Activated naive CD8-positive, alpha-beta T cell (primary cell): ENCODE results near the gene BTBD2.
A peak's percentile ranks its signal among the peaks of the same experiment; 100 is the strongest.

Source experiments
- H3K27ac Mint-ChIP-seq: one replicate; pipeline ENCODE4 v1.8.0; 2021; ENCODE audit warnings: mixed read lengths
- H3K27me3 Mint-ChIP-seq: one replicate; pipeline ENCODE4 v1.8.0; 2021; ENCODE audit warnings: mixed read lengths
- H3K36me3 Mint-ChIP-seq: one replicate; pipeline ENCODE4 v1.8.0; 2021; ENCODE audit warnings: mixed read lengths
- H3K4me1 Mint-ChIP-seq: one replicate; pipeline ENCODE4 v1.8.0; 2021; ENCODE audit warnings: low read depth, mixed read lengths
- H3K4me3 Mint-ChIP-seq: one replicate; pipeline ENCODE4 v1.8.0; 2021; ENCODE audit warnings: mild to moderate bottlenecking, mixed read lengths
- H3K9me3 Mint-ChIP-seq: one replicate; pipeline ENCODE4 v1.8.0; 2021; ENCODE audit warnings: low read depth, mixed read lengths

Gene BTBD2

DNA sequence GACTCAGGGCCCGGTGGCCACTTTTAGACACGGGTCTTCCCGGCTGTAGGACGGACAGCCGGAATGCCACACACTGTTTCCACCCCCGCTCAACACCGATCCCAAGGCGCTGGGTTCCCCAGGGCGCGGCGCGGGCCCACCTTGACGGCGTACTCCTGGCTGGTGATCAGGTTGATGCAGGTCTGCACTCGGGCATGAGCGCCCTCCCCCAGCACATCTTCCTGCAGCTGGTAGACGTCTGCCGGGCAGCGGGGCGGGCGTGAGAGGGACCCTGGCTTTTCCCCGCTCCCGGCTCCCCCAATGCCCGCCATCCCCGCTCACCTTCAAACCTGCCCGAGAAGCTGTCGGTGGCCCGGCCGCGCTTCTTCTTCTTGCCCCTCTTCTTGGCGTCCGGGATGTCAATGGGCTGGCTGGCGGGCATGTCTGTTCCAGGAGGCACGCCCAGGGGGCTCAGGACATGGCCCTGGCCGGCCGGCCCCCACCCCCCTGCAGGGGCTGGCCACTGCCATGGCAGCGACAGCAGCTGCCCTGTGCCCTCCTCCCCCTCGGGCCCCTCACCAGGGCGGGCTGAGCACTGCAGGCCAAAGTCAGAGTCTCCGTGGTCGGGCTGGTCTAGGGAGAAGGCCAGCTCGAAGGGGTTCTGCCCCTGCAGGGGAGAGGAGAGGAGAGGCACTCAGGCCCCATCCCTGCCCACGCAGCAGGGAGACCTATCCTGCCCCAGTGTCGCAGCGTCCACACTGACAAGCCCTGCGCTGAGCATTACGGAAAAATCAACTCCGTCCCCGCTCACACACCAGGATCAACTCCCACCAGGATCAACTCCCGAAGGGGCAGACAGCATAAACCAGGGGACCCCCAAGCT is 30.8 kb upstream of the BTBD2 start:
- Mint-ChIP-seq H3K27me3 (no peaks in the 10 kb centered on the region), H3K27ac (no peak overlapping the region), H3K4me1 (peaks cover 37% of the 10 kb centered on the region), H3K4me3 (no peak overlapping the region), H3K9me3 (no peaks in the 10 kb centered on the region), H3K36me3 (no peaks in the 10 kb centered on the region)

DNA sequence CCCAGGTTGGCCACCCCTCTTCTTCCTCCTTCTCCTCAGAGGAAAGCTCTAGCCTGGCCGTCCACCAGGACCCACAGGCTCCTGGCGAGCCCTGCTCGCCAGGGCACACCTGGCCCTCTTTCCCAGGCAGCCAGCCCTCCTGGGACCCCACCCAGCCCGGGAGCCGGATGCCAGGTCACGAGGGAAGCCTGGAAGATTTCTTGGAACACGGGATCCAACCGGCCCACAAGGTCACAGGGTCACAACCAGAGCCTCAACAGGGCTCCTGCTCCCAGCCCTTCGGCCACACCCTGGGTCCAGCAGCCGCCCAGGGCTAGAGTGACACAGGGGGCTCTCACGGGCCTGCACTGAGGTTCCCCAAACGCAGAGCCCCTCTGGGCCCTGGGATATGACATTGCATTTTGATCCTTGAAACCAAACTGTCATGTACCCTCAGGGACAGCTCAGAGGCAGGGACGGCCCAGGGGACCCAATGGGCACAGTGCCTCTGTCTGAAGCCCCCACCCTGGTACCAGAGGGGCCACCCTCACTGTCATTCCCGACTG is 30.1 kb upstream of the BTBD2 start:
- Mint-ChIP-seq H3K9me3 (no peaks in the 10 kb centered on the region), H3K27me3 (no peaks in the 10 kb centered on the region), H3K27ac (no peak overlapping the region), H3K4me1 (peaks cover 40% of the 10 kb centered on the region), H3K36me3 (no peaks in the 10 kb centered on the region), H3K4me3 (no peak overlapping the region)

DNA sequence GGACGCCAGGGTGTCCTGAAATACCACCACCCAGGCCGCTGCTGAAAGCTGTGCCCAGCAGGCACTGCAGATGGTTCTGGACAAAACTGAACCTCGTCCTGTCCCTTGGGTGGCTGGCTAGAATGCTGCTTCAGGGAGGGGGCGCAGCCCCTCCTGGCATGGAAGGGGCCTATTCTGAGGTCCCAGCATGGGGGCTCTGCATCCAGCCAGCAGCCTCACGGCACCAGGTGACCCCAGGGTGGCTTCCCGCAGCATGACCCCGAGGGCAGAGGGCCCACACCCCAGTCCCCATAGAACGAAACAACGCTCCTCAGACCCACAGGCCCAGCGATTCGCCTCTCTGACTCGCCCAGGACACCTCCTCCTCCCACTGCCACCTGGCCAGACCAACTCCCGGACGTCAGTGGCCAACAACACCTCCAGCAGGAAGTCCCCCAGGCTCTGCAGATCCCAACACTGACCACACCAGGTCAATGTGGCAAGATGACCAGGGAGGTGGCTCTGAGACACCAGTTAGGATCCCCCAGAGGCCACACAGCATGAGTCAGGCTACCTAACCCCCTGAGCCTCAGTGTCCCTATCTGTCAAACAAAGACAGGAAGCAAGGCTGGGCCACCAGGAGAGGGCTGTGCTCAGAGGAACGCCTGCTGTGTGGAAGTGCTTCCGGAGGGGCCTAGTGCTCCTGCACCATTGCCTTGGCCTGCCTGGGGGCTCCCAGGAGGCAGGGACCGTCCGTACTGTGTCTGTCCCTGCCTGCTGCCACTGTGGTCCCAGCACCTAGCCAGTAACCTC is 29.4 kb upstream of the BTBD2 start:
- H3K27me3 Mint-ChIP-seq = no peaks in the 10 kb centered on the region
- no peak overlapping the region for H3K4me3 Mint-ChIP-seq
- peak overlapping the region; percentile 34 for H3K27ac Mint-ChIP-seq
- H3K4me1 Mint-ChIP-seq = peaks cover 39% of the 10 kb centered on the region
- H3K9me3 Mint-ChIP-seq = no peaks in the 10 kb centered on the region
- H3K36me3 Mint-ChIP-seq = no peaks in the 10 kb centered on the region

DNA sequence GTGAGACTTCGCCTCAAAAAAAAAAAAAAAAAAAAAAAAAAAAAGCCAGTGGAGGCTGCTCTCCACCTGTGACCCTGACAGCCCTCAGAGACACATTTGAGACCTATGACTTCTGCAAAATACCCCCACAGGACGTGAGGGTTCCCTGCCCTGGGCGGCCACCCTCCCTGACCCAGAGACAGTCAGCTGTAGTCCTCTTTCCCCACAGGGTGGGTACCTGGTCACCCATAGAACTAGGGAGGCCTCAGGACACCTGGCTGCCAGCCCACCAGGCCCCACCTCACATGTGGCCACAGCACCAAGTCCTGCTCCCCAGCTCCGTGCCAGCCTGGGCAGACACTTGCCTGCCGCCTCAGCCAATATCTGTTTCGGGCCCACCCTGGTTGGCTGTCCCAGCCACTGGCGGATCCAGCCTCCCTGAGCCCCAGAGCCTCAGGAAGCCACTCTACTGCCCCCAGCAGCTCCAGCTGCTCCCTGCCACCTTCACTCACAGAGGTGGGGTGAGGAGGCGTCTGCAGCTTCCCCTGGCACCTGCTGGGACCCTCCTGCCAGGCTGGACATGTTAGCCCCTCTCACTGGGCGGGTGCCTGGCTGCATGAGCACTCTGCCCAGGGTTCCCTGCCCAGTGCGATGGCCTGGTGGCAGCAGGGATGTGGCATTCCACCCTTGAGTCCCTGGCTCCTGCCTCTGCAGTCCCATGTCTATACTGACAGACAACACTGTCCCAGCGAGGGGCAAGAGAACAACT is 28.6 kb upstream of the BTBD2 start:
- no peaks in the 10 kb centered on the region for H3K36me3 Mint-ChIP-seq
- no peak overlapping the region for H3K4me3 Mint-ChIP-seq
- peaks cover 34% of the 10 kb centered on the region for H3K4me1 Mint-ChIP-seq
- H3K9me3 Mint-ChIP-seq = no peaks in the 10 kb centered on the region
- H3K27me3 Mint-ChIP-seq = no peaks in the 10 kb centered on the region
- H3K27ac Mint-ChIP-seq = no peak overlapping the region

DNA sequence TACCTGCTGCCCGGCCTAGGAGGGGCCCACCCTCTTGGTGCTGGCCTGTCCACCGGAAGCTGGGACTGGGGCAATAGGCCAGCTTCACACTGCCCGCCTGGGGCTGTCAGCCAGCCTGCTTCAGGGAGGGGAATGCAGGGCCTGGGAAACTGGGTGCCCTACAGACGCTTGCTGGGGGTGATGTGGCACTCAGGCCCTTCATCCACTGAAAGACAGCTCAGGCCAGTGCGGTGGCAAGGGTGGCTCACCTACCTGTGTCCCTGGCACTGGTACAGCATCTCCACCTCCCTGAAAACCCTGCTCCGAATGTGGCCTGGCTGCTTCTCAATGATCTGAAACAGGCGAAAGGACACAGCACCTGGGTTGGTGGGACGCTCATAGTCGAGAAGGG is 27.7 kb upstream of the BTBD2 start:
- peak overlapping the region; percentile 68 for H3K4me3 Mint-ChIP-seq
- no peaks in the 10 kb centered on the region for H3K9me3 Mint-ChIP-seq
- no peaks in the 10 kb centered on the region for H3K27me3 Mint-ChIP-seq
- H3K4me1 Mint-ChIP-seq = peaks cover 31% of the 10 kb centered on the region
- peak overlapping the region; percentile 58 for H3K27ac Mint-ChIP-seq
- no peaks in the 10 kb centered on the region for H3K36me3 Mint-ChIP-seq

DNA sequence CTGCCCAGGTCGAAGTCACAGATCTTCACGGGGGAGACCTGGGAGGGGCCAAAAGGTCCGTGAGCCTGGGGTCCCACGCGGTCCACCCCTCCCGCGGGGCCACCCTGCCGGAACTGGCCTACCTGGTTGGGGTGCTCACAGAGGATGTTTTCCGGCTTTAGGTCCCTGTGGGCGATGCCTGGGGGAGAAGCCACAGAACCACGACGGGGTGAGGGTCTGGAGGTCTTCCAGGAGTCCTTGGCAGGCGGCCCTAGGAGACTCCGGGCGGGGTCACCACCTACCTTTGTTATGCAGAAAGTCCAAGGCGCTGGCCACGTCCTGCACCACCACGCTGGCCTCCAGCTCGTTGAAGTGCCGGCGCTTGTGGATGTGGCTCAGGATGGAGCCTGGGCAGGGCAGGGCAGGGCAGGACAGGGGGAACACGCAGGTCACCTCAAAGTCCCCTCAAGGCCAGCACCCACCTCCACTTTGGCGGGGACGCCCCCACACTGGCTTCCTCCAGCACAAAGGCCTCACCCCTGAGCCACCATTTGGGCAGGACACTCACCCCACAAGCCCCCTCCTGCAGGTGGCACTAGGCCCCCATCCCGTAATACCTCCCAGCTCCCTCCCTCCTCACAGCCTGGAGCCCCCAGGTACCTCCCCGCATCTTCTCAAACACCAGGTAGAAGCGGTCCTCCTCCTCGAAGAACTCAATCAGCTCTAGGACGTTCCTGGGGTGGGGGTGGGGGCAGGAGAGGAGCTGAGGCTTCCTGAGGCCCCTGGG is 27.2 kb upstream of the BTBD2 start:
- Mint-ChIP-seq H3K27ac (peak overlapping the region; percentile 61), H3K36me3 (no peaks in the 10 kb centered on the region), H3K27me3 (no peaks in the 10 kb centered on the region), H3K4me1 (peaks cover 26% of the 10 kb centered on the region), H3K4me3 (peak overlapping the region; percentile 68), H3K9me3 (no peaks in the 10 kb centered on the region)

DNA sequence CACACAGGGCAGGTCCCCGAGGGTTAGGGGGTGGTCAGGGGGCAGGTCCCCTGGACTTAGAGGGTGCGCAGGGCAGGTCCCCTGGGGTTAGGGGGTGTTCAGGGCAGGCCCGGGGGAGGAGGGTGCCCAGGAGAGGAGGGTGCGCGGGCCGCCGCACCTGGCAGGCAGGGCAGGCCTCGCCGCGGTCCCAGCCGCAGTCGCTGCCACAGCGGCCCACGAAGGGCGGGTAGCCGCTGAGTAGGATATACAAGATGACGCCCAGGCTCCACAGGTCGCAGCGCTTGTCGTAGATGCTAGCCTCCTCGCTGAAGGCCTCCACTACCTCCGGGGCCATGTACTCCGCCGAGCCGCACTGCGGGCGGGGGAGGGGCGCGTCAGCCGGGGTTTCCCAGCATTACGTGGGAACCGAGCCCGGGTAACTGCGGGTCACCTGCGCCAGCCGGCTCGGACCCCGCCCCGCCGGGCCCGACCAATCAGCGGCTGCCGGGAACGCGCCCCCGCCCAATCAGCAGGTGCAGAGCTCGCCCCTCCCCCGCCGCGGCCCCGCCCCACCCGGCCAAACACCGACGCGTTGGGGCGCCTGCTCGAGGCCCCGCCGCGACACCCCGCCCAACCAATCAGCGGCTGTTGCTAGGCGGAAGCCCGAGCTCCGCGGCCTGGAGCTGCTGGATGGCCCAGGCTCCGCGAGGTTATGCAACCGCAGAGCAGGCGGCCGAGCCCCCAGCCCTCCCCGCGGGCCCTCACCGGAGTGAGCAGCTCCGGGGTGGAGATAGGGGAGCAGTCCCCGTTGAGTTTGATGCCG is 26.4 kb upstream of the BTBD2 start:
- H3K4me3 Mint-ChIP-seq = peak overlapping the region; percentile 68
- no peaks in the 10 kb centered on the region for H3K36me3 Mint-ChIP-seq
- H3K4me1 Mint-ChIP-seq = peaks cover 22% of the 10 kb centered on the region
- no peaks in the 10 kb centered on the region for H3K9me3 Mint-ChIP-seq
- peak overlapping the region; percentile 82 for H3K27ac Mint-ChIP-seq
- H3K27me3 Mint-ChIP-seq = no peaks in the 10 kb centered on the region

DNA sequence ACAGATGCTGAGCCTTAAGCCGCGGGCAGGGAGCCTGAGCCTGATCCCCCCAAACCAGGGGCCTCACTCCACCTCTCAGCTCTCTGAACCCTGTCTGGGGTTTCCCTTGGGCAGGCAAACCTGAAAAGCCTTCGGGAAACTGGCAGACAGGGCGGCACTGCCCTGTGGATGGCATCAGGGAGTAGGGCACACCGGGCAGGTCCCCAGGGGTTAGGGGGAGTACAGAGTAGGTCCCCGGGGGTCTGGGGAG is 25.8 kb upstream of the BTBD2 start:
- Mint-ChIP-seq H3K27me3 (no peaks in the 10 kb centered on the region), H3K4me3 (peak overlapping the region; percentile 68), H3K36me3 (no peaks in the 10 kb centered on the region), H3K4me1 (peaks cover 20% of the 10 kb centered on the region), H3K9me3 (no peaks in the 10 kb centered on the region), H3K27ac (peak overlapping the region; percentile 82)

DNA sequence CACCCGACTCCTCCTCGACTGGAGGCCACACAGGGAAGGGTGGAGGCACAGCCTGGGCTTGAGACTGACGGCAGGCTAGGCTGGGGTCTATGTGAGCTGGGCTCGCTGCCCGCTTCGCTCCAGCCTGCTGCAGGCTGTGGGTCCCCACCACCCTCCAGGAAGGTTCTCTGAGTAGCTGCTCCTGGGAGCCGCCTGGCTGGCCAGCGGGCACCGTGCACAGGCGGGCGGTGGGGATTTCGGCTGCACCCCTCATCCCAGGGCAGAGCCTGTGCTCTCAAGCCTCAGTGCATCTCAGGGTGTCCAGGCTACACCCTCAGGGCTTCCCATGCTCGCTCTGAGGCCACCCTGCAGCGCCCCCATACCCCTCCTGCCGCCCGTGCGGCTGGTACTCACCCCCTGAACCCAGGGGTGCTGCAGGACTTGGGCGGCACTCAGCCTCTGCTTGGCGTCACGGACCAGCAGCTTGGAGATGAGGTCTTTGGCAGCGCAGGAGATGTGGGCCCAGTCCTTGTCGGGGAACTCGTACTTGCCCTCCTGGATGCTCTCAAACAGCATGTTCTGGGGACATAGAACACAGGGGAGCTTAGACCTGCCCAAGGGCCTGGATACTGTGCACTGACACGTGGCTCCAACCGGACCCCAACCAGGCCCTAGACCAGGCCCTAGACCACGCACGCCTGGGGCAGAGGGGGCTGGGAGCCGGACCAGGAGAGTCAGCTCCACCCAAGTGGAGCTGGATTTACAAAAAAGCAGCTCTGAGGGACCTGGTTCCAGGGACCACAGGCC is 25.3 kb upstream of the BTBD2 start:
- Mint-ChIP-seq H3K27me3 (no peaks in the 10 kb centered on the region), H3K4me1 (peaks cover 20% of the 10 kb centered on the region)

DNA sequence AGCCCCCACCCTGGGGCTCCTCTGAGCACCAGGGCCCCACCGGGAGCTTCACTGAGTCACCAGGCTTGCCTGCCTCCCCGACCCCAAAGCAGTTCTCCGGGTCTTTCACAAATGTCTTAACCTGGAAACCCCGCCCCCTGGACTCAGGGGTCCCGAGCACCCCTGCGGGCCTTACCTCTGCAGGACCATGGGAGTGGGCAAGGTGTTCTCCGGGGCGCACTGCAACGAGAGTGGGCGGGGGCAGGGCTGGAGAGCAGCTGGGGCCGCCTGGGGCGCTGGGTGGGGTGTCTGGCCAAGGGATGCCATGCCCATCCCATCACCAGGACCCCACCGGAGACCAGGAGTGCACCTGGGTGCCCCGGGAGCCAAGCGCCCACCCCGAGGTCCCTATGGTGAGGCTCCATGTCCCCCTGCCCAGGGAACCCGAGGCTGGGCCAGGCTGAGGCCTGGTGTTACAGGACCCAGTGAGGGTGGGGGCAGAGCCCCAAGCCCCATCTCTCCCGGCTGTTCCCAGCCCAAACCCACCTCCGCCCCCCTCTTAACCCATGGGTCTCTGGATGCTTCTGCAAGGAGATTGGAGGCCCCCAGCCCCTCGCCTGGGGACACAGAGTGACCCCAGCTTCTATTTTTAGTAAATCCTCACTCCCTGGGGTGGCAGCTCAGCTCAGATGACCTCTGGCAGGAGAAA is 24.6 kb upstream of the BTBD2 start:
- H3K9me3 Mint-ChIP-seq = no peaks in the 10 kb centered on the region
- H3K27me3 Mint-ChIP-seq = no peaks in the 10 kb centered on the region
- H3K4me3 Mint-ChIP-seq = no peak overlapping the region
- H3K36me3 Mint-ChIP-seq = no peaks in the 10 kb centered on the region
- peaks cover 23% of the 10 kb centered on the region for H3K4me1 Mint-ChIP-seq
- H3K27ac Mint-ChIP-seq = no peak overlapping the region

More for the DNA sequence above, 25.3 kb upstream of the BTBD2 start:
- Mint-ChIP-seq H3K9me3 (no peaks in the 10 kb centered on the region), H3K4me3 (peak overlapping the region; percentile 68), H3K36me3 (no peaks in the 10 kb centered on the region), H3K27ac (peak overlapping the region; percentile 82)

DNA sequence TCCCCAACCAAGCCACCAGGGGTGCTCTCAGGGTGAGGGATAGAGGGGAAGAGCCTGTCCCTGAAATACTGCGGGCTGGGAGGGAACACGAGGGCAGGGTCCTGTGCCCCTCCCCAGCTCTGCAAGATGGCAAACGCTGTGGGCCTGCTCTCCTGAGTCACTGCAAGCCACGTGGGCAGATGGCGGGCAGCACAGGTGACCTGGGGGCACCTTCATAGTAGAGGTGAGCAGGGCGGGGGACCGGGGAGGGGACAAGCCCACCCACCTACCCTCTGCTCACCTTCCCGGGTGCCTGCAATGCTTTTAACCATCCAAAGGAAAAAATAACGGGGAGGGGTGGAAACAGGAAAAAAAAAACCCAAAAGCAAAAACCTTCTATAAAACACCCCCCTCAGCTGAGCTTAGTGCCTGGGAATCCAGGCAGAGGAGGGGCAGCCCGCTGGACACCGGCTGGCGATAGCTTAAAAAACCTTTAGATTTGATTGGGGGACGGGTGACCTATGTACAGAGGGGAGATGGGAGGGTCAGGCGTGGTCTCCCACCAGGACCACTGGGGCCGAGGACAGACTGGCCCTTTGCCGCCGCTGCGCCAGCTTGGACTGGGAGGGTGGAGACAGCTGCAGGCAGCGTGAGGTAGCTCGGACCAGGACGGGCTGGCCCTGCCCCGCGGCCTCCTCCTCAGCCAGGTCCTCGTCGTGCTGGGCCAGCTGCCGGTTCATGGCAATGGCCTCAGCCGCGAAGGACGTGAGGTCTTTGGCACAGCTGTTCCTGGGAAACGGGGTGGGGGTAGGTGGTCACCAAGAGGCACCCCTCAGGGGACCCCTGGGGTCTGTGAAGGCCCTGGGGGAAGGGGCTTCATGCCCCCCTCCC is 23.8 kb upstream of the BTBD2 start:
- no peak overlapping the region for H3K4me3 Mint-ChIP-seq
- peak overlapping the region; percentile 16 for H3K27ac Mint-ChIP-seq
- H3K4me1 Mint-ChIP-seq = peaks cover 26% of the 10 kb centered on the region
- H3K36me3 Mint-ChIP-seq = no peaks in the 10 kb centered on the region
- H3K9me3 Mint-ChIP-seq = no peaks in the 10 kb centered on the region
- no peaks in the 10 kb centered on the region for H3K27me3 Mint-ChIP-seq
